K562 (cell line): ENCODE results near the gene RFWD3. TPM values are rescaled to one million over a fixed set of nuclear protein-coding genes. Genes with fewer than 3 reads are reported as not detected.

Source experiments
- ARID2 ChIP-seq: fragments of 450-650 bp; IDR thresholded peaks from 2 replicates; pipeline ENCODE4 v1.6.1; 2017; ENCODE audit warnings: antibody characterized with exemption, mild to moderate bottlenecking
- CBX1 ChIP-seq: sonication (generic); IDR thresholded peaks from 2 replicates; pipeline ENCODE4 v1.6.1; 2016; ENCODE audit warnings: antibody characterized with exemption, low read depth, mild to moderate bottlenecking
- HMG20A ChIP-seq: fragments of 450-650 bp; formaldehyde crosslinking; conservative IDR thresholded peaks from 2 replicates; pipeline ENCODE4 v1.4.0; 2020; ENCODE audit warnings: mild to moderate bottlenecking, mixed read lengths
- MAZ ChIP-seq, 2 experiments: fragments of 450-650 bp in 1 of 2; sonication (generic) in 1 of 2; formaldehyde crosslinking; IDR thresholded peaks in 1 of 2; conservative IDR thresholded peaks in 1 of 2; 2 replicates each; pipeline versions ENCODE4 v1.4.0 to v1.5.0; 2020; ENCODE audit warnings: mild to moderate bottlenecking in 1 of 2, missing genetic modification reagents in 1 of 2
- PHF8 ChIP-seq: fragments of 200-600 bp; sonication (generic); IDR thresholded peaks from 2 replicates; pipeline ENCODE4 v1.6.1; 2012; ENCODE audit warnings: mixed run types, mild to moderate bottlenecking, inconsistent platforms, low read length, moderate library complexity, borderline replicate concordance
- POLR2B ChIP-seq: fragments of 450-650 bp; IDR thresholded peaks from 2 replicates; pipeline ENCODE4 v1.6.1; 2018; ENCODE audit warnings: low read depth; ENCODE audit not compliant: partially characterized antibody
- SRF ChIP-seq, 2 experiments: fragments of 250-450, 450-650 bp in 1 of 2; sonication (Bioruptor Pico) in 1 of 2; sonication (generic) in 1 of 2; formaldehyde crosslinking; IDR thresholded peaks; 2 replicates each; pipeline versions ENCODE4 v1.5.0 to v1.5.1; 2020 to 2022; ENCODE audit warnings: mild to moderate bottlenecking in 1 of 2, missing genetic modification reagents in 1 of 2
- THAP12 ChIP-seq: fragments of 250-450 bp; sonication (Bioruptor Pico); IDR thresholded peaks from 2 replicates; pipeline ENCODE4 v1.9.0; 2021; ENCODE audit warnings: mild to moderate bottlenecking, inconsistent platforms
- ZNF134 ChIP-seq: fragments of 250-450 bp; sonication (Bioruptor Pico); conservative IDR thresholded peaks from 2 replicates; pipeline ENCODE4 v1.4.0; 2020
- ZNF24 ChIP-seq: fragments of 450-650 bp; IDR thresholded peaks from 2 replicates; pipeline ENCODE4 v1.6.1; 2016
- polyA plus RNA-seq, 8 experiments: library from polyadenylated mRNA; depleted of rRNA in 4 of 8; stranded (reverse) in 5 of 8; unstranded in 3 of 8; fragments of >200 nt; fragmentation: Nextera tagmentation in 2 of 8; fragmentation: Illumina TruSeq in 1 of 8; extraction: Ambion mirVana in 2 of 8; extraction: Trizol in 1 of 8; gene quantifications; 2 replicates each; pipeline versions ENCODE4 v1.2.1 to v1.2.3, GENCODE V29; 2011 to 2014; ENCODE audit warnings: inconsistent platforms in 1 of 8, missing spikeins in 1 of 8
- total RNA-seq, 7 experiments: library from RNA; depleted of rRNA in 6 of 7; stranded (reverse); fragments of >200 nt in 6 of 7; fragmentation: Illumina TruSeq in 2 of 7; extraction: Trizol in 2 of 7; gene quantifications; 2 replicates each; pipeline versions ENCODE4 v1.2.1 to v1.2.3, GENCODE V29; 2011 to 2021; ENCODE audit warnings: low replicate concordance in 1 of 7
- TF ChIP-seq, protein P1 (sequence below): sonication (generic); IDR thresholded peaks from 2 replicates; pipeline ENCODE4 v1.6.1; 2016

The RFWD3 gene
- total and polyA plus RNA-seq, 9 of the 15 experiments (the other 6 are each of a cell fraction or from before 2014, with no cell fraction given) = 20.8 to 121 (median 79.0) TPM

- TF ChIP-seq SRF (CRISPR knock-in tag; IDR thresholded peaks at IDR 0.05) = 0 out of 4 replicates have a peak, but pooled peaks of 1 of the 2 experiments have one; percentile 1
- TF ChIP-seq, protein P1, sequence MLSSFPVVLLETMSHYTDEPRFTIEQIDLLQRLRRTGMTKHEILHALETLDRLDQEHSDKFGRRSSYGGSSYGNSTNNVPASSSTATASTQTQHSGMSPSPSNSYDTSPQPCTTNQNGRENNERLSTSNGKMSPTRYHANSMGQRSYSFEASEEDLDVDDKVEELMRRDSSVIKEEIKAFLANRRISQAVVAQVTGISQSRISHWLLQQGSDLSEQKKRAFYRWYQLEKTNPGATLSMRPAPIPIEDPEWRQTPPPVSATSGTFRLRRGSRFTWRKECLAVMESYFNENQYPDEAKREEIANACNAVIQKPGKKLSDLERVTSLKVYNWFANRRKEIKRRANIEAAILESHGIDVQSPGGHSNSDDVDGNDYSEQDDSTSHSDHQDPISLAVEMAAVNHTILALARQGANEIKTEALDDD = no peak
- TF ChIP-seq ZNF24 = no peak
- peak; percentile 17 to 45; a peak in 1 of 4 replicates for TF ChIP-seq MAZ (CRISPR knock-in tag; conservative IDR thresholded peaks at IDR 0.05 in 1 of 2, IDR thresholded peaks at IDR 0.05 in 1 of 2)
- TF ChIP-seq ARID2 = no peak
- TF ChIP-seq POLR2B = peak; percentile 96
- peak; percentile 82; the same call in 1 of the 2 replicates for TF ChIP-seq CBX1
- peak; percentile 64; the same call in 1 of the 2 replicates for TF ChIP-seq THAP12
- TF ChIP-seq HMG20A (CRISPR knock-in tag) = no peak
- TF ChIP-seq PHF8 = peak; percentile 98
- TF ChIP-seq ZNF134 (CRISPR knock-in tag) = no peak
These were observed 60.0 kb downstream of the RFWD3 start, which contains the start of gene GLG1 (continued) for GRCh38 chr16:74606521-74607309.
